ENCODE results near the gene SGTB. TPM values are rescaled to one million over a fixed set of nuclear protein-coding genes. Genes with fewer than 3 reads are reported as not detected.

SGTB gene
- total and polyA plus RNA-seq, 11 donors = 1.8 to 14.4 (median 6.5) TPM

DNA sequence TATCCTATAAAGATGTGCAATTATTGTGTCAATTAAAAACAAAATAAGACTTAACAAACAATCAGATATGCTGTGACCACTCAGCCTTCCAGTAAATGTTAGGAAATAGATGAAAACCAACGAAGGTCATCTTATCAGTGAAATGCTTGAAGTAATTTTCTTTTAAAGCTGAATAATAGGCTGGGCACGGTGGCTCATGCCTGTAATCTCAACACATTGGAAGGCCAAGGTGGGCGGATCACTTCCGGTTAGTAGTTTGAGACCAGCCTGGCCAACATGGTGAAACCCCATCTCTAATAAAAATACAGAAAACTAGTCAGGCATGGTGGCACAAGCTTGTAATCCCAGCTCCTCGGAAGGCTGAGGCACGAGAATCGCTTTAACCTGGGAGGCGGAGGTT lies 31.3 kb upstream of the SGTB start:
- intact Hi-C loops (cut with DNase I) = no loop called here
- no peaks in the 10 kb centered on the region for H3K9me3 ChIP-seq

DNA sequence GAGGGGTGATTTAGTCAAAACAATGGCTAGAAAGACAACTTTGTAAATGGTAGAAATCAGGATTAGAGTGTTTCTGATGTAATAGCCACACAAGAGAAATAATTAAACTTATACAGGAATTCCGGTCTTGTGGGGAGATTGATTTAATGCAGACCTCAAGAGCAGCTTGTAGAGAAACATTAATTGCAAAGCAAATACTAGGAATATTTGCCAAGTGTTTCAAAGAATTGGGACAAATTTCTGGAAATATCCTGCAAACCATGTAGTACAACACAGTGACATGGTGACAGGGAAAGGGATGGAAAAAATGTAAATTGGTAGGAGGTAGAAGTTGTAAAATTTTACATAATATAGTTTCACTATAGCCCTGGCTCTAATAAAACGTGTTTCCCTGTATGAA lies 29.0 kb upstream of the SGTB start:
- H3K27ac ChIP-seq = no peak overlapping the region
- H3K4me3 ChIP-seq = no peak overlapping the region
- ATAC-seq (no peak), DNase-seq (no peak)
- no peaks in the 10 kb centered on the region for H3K9me3 ChIP-seq
- peaks cover 0 to 6% (median 0%) of the 10 kb centered on the region in 12 donors for H3K4me1 ChIP-seq
- 85 to 95% (median 91%) methylated on average over 2 of the region's 2 CpGs for WGBS, 4 donors
- no peak for TF ChIP-seq POLR2A (IDR thresholded peaks at IDR 0.05)
- TF ChIP-seq, protein P1, sequence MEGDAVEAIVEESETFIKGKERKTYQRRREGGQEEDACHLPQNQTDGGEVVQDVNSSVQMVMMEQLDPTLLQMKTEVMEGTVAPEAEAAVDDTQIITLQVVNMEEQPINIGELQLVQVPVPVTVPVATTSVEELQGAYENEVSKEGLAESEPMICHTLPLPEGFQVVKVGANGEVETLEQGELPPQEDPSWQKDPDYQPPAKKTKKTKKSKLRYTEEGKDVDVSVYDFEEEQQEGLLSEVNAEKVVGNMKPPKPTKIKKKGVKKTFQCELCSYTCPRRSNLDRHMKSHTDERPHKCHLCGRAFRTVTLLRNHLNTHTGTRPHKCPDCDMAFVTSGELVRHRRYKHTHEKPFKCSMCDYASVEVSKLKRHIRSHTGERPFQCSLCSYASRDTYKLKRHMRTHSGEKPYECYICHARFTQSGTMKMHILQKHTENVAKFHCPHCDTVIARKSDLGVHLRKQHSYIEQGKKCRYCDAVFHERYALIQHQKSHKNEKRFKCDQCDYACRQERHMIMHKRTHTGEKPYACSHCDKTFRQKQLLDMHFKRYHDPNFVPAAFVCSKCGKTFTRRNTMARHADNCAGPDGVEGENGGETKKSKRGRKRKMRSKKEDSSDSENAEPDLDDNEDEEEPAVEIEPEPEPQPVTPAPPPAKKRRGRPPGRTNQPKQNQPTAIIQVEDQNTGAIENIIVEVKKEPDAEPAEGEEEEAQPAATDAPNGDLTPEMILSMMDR (IDR thresholded peaks at IDR 0.05) = no peak
- intact Hi-C loops (cut with DNase I) = no loop called here
- no peaks in the 10 kb centered on the region for H3K27me3 ChIP-seq
- no peaks in the 10 kb centered on the region for H3K36me3 ChIP-seq

More for the DNA sequence above, 31.3 kb upstream of the SGTB start:
- DNase-seq (no peak), ATAC-seq (no peak)
- WGBS, 4 donors = 82 to 92% (median 90%) methylated on average over 8 of the region's 8 CpGs
- H3K4me3 ChIP-seq = no peak overlapping the region
- no peaks in the 10 kb centered on the region for H3K27me3 ChIP-seq
- H3K36me3 ChIP-seq = peaks cover 0 to under 1% (median 0%) of the 10 kb centered on the region in 9 donors
- H3K4me1 ChIP-seq = peaks cover 0 to 6% (median 0%) of the 10 kb centered on the region in 12 donors
- H3K27ac ChIP-seq = no peak overlapping the region
- TF ChIP-seq, protein P1 (IDR thresholded peaks at IDR 0.05) = no peak
- no peak for TF ChIP-seq POLR2A (IDR thresholded peaks at IDR 0.05)

DNA sequence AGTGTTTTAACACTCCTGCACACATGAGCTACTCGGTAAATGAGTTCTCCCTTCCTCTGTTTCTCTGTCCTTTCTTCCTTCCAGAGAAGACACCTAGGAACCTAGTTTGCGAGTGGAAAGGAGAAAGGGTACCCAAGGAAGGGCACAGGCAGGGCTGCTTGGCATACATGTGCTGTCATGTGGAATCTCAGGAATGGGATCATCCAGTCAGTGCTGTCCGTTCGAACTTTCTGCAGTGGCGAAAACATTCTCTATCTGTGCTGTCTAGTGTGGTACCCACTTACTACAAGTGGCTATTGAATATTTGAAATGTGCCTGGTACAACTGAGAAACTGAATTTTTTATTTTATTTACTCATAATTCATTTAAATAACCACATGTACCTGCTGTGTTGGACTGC lies 28.0 kb upstream of the SGTB start:
- H3K4me3 ChIP-seq = no peak overlapping the region
- H3K9me3 ChIP-seq = no peaks in the 10 kb centered on the region
- peaks cover 0 to 6% (median 0%) of the 10 kb centered on the region in 12 donors for H3K4me1 ChIP-seq
- ATAC-seq (peak in 1 of 4 donors; percentile 11), DNase-seq (no peak)
- 58 to 73% (median 65%) methylated on average over 5 of the region's 5 CpGs for WGBS, 4 donors
- no peaks in the 10 kb centered on the region for H3K36me3 ChIP-seq
- H3K27ac ChIP-seq = no peak overlapping the region
- TF ChIP-seq, protein P1 (IDR thresholded peaks at IDR 0.05) = no peak
- no peak for TF ChIP-seq POLR2A (IDR thresholded peaks at IDR 0.05)
- no peaks in the 10 kb centered on the region for H3K27me3 ChIP-seq
- intact Hi-C loops (cut with DNase I) = loop anchor here in 1 of 10 donors (10.0 kb wide), 1 partner anchor 175 kb away; the partner anchor contains the start of gene ERBIN

DNA sequence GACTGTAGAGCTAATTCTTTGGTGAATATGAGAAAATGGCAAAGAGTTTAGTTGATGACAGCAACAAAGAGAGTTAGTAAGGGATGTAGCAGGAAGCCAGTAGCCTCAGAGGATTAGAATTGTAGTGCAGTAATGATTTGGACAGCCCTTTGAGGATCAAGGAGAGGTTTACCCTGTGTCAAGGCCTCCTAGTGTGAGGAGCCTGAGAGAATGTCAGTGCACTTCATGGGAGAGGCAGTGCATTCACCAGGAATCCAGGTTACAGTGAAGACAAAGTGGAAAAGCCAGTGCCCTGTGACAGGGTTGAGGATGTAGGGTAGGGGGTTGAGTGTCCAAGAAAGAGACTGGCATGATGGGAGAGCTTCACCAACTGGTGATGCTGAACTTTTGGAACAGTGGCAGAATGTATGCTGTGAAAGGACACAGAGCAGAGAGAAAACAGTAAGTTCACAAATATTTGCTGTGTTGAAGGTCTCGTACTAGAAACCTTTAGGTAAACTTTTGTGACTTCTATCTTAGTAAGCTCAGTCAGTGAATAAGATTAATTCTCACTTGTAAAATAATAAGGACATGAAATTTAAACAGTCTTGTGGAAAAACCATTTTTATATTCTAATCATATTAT lies 27.4 kb upstream of the SGTB start:
- H3K4me1 ChIP-seq = peaks cover 0 to 6% (median 0%) of the 10 kb centered on the region in 12 donors
- H3K9me3 ChIP-seq = no peaks in the 10 kb centered on the region
- intact Hi-C loops (cut with DNase I) = loop anchor here in 1 of 10 donors (10.0 kb wide), 1 partner anchor 175 kb away; the partner anchor contains the start of gene ERBIN
- H3K27me3 ChIP-seq = no peaks in the 10 kb centered on the region
- no peaks in the 10 kb centered on the region for H3K36me3 ChIP-seq
- H3K4me3 ChIP-seq = no peak overlapping the region
- WGBS, 4 donors = 89 to 100% (median 94%) methylated on average over 1 of the region's 1 CpG
- no peak for TF ChIP-seq POLR2A (IDR thresholded peaks at IDR 0.05)
- TF ChIP-seq, protein P1 (IDR thresholded peaks at IDR 0.05) = no peak
- DNase-seq (no peak), ATAC-seq (no peak)
- no peak overlapping the region for H3K27ac ChIP-seq
